ENCODE results near the gene TIGD1.
"Not testable (repeated sequence)": the region's sequence is repeated elsewhere in the genome, so short reads cannot be mapped to it uniquely, and the experiment has no call there.

Gene TIGD1

DNA sequence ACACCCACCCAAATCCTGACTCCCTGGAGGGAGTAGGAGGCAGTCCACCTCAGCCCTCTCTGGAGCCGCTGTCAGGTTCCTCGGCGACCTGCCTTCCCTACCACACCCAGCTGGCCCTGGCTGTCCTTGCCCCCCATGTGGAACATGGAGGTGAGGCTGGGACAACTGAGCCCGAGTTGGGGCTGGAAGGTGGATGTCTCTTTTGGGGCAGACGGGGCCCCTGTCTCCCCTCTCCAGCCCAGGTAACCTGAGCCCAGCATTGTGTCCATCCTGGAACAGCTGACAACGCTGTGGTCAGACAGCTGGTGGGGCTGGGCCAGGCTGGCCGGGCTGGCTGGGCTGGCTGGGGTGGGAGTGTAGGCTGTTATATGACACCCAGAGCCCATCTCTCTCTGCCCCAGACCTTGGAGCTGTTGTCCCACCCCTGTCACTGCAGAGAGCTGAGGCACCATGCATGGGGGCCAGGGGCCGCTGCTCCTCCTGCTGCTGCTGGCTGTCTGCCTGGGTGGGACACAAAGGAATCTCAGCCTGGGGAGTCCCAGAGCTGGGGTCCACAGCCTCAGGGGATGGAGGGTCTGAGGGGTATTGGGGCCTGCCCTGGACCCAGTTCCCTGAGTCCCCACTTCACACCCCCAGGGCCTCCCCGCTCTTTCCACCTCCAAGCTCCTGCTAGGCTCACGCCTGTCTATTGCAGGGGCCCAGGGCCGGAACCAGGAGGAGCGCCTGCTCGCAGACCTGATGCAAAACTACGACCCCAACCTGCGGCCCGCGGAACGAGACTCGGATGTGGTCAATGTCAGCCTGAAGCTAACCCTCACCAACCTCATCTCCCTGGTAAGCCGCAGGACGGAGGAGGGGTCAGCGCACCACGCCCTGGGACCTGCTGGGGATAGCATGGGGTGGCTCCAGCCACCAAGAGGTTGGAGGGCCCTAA lies 10.8 kb downstream of the TIGD1 start, which contains the start of gene CHRNG:
CHRNG (plus strand) TSS at position 395 of the 934 bp plus-strand sequence; CDS start at position 451, 56 bp downstream.
- DNase-seq (ENCODE audit: low spot score) (no peak), FAIRE-seq (no peak)

DNA sequence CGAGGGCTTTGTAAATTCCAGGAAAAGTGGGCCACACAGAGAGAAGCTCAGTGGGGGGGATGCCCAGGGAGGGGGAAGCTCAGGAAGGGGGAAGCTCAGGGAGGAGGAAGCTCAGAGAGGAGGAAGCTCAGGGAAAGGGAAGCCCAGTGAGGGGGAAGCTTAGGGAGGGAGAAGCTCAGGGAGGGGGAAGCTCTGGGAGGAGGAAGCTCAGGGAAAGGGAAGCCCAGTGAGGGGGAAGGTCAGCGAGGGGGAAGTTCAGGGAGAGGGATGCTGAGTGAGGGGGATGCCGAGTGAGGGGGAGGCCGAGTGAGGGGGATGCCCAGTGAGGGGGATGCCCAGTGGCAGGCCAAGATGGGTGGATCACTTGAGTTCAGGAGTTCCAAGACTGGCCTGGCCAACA lies 11.7 kb downstream of the TIGD1 start:
- DNase-seq (ENCODE audit: low spot score): no peak
- FAIRE-seq: no peak

DNA sequence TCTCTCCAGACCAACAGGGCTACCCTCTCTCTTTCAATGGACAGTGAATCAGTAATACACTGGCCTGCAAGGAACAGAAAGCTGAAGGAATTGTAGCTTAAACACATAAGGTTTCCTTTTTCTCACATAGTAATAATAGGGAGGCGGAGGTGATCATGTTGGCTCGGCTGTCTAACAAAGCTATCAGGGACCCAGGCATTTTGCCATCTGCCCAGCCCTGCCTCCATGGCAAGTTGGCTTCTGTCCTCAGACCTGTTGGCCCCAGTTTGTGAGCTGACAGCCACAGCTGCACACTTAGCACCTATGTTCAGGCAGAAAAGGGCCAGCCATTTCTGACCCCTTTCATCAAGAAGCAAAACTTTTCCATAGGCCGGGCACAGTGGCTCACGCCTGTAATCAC lies 12.9 kb downstream of the TIGD1 start:
- FAIRE-seq: no peak
- DNase-seq (ENCODE audit: low spot score): no peak

- no peak for FAIRE-seq
- DNase-seq (ENCODE audit: low spot score): no peak
Measured at GRCh38 chr2:232537079-232537478, 13.3 kb downstream of the TIGD1 start.

- FAIRE-seq: no peak
- DNase-seq (ENCODE audit: low spot score): no peak
Measured at GRCh38 chr2:232535761-232536530, 14.4 kb downstream of the TIGD1 start.

GRCh38 chr2:232534940-232535651 lies 15.3 kb downstream of the TIGD1 start:
- no peak for FAIRE-seq
- no peak for DNase-seq (ENCODE audit: low spot score)

DNA sequence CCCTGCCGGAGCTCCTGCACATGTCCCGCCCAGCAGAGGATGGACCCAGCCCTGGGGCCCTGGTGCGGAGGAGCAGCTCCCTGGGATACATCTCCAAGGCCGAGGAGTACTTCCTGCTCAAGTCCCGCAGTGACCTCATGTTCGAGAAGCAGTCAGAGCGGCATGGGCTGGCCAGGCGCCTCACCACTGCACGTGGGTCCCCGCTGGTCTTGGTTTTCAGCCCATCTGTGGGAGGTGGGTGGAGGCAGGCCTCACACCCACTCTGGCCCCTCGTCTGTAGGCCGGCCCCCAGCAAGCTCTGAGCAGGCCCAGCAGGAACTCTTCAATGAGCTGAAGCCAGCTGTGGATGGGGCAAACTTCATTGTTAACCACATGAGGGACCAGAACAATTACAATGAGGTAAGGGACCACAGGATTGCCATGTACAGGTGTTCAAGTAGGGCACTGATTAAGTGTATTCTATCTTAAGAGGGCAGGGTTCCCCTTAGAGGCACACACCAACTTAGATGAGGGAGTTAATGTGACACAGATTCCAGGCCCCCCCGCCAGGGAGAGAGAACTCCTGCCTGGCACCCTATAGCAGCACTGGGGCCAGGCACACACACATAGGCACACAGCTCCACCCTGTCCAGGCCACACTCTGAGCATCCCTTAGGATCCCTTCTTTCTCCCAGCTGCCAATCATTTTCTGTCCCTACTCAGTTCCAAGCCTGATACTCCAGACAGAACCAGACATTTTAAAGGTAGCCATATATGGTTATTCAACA lies 16.2 kb downstream of the TIGD1 start:
- DNase-seq (ENCODE audit: low spot score): no peak
- no peak for FAIRE-seq

DNA sequence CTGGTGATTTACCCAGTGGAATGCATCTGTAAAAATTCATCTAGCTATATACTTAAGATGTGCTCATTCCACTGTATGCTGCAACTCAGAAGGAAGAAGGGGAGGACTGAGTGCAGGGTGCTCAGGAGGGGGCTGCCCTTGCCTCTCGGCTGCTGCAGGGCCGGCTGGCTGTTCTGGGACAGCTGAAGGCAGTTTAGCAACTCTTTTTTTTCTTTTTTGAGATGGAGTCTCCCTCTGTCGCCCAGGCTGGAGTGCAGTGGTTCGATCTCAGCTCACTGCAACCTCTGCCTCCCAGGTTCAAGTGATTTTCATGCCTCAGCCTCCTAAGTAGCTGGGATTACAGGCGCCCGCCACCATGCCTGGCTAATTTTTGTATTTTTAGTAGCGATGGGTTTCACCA lies 17.5 kb downstream of the TIGD1 start:
- not testable (repeated sequence) for FAIRE-seq

DNA sequence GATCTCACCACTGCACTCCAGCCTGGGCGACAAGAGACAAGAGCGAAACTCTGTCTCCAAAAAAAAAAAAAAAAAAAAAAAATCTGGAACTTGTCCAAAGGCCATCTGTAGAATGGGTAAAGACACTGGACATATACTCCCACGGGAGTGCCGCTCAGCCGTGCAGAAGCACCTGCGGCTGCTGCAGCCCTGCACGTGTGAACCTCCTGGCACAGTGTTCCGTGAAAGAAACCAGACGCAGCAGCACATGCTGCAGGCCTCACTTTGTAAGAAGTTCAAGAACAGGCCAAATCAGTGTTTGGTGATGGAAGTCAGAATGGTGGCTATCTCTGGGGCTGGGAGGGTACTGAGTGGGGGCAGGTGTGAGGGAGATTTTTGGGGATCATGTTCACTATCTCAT lies 17.9 kb downstream of the TIGD1 start:
- DNase-seq (ENCODE audit: low spot score) (no peak), FAIRE-seq (no peak)

More for the DNA sequence above, 17.5 kb downstream of the TIGD1 start:
- not testable (repeated sequence) for DNase-seq (ENCODE audit: low spot score)

DNA sequence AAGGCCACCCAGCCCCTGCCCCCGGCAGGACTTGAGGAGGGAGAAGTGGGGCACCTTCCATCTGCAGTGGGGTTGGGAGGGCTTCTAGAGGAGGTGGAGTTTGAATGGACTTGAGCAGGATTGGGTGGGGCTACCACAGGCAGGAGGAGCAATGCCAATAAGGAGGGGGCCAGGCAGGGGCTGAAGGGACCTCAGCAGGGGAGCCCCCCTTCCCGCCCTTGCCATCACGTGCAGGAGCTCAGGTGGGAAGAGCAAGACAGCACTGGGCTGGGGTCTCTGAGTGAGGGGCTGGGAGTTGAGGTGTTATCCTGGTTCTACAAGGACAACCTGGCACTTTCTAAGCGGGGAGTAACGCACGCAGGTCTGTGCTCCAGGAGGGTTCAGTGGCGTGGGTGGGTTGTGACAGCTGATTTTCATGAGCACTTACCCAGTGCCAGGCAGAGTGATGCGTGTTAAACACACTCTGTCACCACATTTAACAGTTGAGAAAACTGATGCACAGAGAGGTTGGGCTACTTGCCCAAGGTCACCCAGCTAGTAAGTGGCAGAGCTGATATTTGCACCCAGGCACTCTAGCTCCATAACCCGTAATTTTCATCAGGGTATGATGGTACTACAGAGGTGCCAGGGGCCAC lies 19.6 kb downstream of the TIGD1 start:
- FAIRE-seq (no peak), DNase-seq (ENCODE audit: low spot score) (no peak)

DNA sequence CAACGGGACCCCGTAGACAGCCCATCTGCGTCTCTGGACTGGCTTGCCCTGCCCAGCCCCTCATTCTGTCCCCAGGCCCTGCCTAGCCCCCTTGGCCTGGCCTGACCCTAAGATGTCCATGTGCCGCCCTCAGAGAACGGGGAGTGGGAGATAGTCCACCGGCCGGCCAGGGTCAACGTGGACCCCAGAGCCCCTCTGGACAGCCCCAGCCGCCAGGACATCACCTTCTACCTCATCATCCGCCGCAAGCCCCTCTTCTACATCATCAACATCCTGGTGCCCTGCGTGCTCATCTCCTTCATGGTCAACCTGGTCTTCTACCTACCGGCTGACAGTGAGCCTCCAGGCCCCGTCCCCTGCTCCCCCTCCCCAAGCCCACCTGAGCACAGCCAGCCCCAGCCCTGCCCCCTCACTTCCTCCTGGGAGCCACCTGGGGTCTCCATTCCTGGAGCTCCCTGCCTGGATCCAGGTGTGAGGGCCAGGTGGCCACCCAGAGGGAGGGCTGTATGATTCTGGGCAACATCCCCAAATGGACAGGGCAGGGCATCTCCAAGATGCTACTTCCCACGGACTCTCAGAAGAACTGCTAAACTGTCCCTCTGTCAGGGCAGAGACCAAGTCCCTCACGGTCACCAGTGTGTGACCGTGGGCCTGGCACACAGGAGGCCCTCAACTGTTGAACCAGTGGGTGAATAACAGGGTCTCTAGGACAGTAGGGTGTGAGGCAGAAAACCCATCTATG lies 20.4 kb downstream of the TIGD1 start:
- DNase-seq (ENCODE audit: low spot score) (no peak), FAIRE-seq (no peak)

- DNase-seq (ENCODE audit: low spot score) (no peak), FAIRE-seq (no peak)
Measured at GRCh38 chr2:232528746-232529460, 21.5 kb downstream of the TIGD1 start.

- no peak for FAIRE-seq
- no peak for DNase-seq (ENCODE audit: low spot score)
Measured at GRCh38 chr2:232527905-232528470, 22.4 kb downstream of the TIGD1 start.

DNA sequence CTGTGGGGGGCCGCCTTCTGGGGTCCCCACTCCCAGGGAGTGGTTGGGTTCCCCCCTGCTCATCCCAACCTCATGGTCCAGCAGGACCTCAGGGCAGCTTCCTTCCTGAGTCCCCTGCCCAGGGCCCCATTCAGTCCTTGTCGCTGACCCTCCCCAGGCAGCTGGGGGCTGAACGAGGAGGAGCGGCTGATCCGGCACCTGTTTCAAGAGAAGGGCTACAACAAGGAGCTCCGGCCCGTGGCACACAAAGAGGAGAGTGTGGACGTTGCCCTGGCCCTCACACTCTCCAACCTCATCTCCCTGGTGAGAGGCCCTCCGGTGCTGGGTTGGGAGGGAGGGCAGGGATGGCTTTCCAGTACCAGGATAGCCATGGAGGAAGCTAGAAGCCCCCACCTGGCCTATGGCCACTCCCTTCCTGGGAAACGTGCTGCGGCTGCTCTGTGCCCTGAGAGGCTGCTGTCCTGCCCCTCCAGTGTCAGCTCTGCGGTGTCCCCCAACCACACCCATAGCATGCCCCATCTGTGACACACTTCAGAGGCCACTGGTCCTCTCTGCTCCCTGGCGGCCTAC lies 23.9 kb downstream of the TIGD1 start:
- no peak for DNase-seq (ENCODE audit: low spot score)
- FAIRE-seq: no peak

DNA sequence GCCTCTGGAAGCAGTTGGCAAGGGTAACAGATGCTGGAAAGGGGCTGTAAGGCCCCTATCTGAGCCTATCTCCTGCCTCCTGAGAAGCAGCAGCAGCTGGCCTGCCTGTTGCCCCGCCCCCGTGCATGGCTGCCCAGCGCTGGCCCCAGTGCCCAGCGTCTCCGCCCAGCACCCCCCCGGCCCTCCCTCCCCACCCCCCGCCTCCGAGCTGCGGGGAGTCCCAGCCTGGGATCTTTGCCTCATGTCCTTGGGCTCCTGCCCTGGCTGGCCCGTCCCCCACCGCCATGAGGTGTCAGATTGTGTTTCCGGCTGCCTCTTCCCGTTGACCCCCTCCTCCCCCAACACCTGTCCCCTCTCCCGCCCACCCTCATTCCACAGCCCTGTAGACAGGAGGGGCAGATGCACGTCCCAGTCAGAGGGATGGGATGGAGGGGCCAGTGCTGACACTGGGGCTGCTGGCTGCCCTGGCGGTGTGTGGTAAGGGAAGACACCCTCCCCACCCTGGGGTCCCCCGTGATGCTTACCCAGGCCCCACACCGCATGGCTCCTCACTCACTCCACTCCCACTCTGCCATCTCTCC lies 24.5 kb downstream of the TIGD1 start, which contains the start of gene CHRND:
CHRND (plus strand) TSS at position 370 of the 581 bp plus-strand sequence; CDS start at position 426, 56 bp downstream.
- no peak for DNase-seq (ENCODE audit: low spot score)
- no peak for FAIRE-seq

DNA sequence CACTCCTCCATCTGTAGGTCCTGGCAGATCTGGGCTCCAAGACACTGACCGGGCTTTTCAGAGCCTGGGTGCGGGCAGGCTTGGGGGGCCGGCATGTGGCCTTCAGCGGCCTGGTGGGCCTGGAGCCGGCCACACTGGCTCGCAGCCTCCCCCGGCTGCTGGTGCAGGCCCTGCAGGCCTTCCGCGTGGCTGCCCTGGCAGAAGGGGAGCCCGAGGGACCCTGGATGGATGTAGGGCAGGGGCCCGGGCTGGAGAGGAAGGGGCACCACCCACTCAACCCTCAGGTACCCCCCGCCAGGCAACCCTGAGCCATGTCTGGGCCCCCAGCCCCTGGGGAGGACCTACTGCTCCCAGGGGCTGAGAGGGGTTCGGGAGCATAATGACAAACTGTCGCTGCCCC lies 25.2 kb downstream of the TIGD1 start:
- FAIRE-seq (no peak), DNase-seq (ENCODE audit: low spot score) (no peak)

- DNase-seq (ENCODE audit: low spot score): no peak
- no peak for FAIRE-seq
Measured at GRCh38 chr2:232524771-232525170, 25.6 kb downstream of the TIGD1 start.
